OCI-LY7 (cell line): ENCODE results near the gene ASH1L.

ENCODE experiments used
- EZH2phosphoT487 ChIP-seq: fragments of 200-600 bp; sonication (generic); IDR thresholded peaks from 2 replicates; pipeline ENCODE4 v1.6.1; 2018; ENCODE audit warnings: low read depth, borderline replicate concordance, mild to moderate bottlenecking, mixed run types, antibody characterized with exemption, low read length, moderate library complexity, mixed read lengths
- TF ChIP-seq, protein P1 (sequence below): fragments of 200-600 bp; sonication (generic); conservative IDR thresholded peaks from 2 replicates; pipeline ENCODE4 v1.5.1; 2014; ENCODE audit warnings: mild to moderate bottlenecking, antibody characterized with exemption, low read length, moderate library complexity, mixed read lengths

DNA sequence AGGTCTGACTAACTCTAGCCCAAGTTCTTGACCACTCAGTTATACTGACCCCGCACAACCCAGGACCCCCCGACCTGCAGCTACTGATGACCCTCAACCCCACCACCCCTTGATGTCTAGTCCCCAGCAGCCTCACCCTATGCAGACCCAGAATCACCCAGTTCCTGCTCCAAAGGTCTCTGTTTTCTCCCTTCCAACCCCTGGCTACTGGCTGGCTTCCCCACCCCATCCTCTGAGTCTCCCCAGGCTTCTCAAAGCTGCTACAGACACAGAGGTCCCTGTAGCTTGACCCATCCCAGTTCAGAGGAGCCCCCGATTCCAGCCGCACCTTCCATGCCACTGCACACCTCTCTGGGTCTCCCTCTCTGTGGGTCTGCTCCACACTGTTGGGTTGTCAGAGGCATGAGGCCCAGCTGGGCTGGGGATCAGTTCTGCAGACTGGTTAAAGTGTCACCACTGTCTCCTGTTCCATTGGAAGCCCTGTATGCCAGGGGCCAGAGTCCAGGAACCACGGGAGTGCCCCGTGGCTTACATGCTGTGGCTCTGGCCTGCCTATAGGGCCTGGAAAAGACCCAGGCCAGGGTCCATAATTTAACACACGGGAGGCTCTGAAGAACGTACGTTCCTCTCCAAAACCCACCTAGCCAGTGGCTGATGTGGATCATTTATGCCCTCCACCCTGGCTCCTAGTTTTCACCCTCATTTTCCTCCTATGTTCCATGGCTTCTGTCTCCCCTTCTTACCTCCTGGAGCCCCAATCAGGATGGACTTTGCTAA lies 261.9 kb downstream of the ASH1L start:
- TF ChIP-seq, protein P1, sequence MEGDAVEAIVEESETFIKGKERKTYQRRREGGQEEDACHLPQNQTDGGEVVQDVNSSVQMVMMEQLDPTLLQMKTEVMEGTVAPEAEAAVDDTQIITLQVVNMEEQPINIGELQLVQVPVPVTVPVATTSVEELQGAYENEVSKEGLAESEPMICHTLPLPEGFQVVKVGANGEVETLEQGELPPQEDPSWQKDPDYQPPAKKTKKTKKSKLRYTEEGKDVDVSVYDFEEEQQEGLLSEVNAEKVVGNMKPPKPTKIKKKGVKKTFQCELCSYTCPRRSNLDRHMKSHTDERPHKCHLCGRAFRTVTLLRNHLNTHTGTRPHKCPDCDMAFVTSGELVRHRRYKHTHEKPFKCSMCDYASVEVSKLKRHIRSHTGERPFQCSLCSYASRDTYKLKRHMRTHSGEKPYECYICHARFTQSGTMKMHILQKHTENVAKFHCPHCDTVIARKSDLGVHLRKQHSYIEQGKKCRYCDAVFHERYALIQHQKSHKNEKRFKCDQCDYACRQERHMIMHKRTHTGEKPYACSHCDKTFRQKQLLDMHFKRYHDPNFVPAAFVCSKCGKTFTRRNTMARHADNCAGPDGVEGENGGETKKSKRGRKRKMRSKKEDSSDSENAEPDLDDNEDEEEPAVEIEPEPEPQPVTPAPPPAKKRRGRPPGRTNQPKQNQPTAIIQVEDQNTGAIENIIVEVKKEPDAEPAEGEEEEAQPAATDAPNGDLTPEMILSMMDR = no peak
- TF ChIP-seq EZH2phosphoT487 = no peak
